Activated naive CD8-positive, alpha-beta T cell treated with anti-CD3 and anti-CD28 coated beads, Interleukin-2, amount 10 ng/mL, durations not matched to agents 7 days and 5 days (primary cell): ENCODE measurements around the gene FAM89A. TPM values are rescaled to one million over a fixed set of nuclear protein-coding genes. Genes with fewer than 3 reads are reported as not detected.
"Not testable (repeated sequence)": the region's sequence is repeated elsewhere in the genome, so short reads cannot be mapped to it uniquely, and the experiment has no call there.

ENCODE experiments used
- ATAC-seq: fragments of 150-1000 bp; cut with Tn5 transposase; one replicate; pipeline ENCODE4 v1.10.0; 2021; ENCODE audit warnings: low read depth, moderate library complexity
- POLR2A ChIA-PET: fragments of 350-600 bp; sonication (Branson Sonifier 250); formaldehyde crosslinking; loops from one replicate; lab custom pipeline; 2021; ENCODE audit warnings: antibody characterized with exemption; lab: Charles Lee
- DNase-seq: peaks from one replicate; pipeline ENCODE4 v3.0.0; 2021
- H3K27ac Mint-ChIP-seq: one replicate; pipeline ENCODE4 v1.8.0; 2022; ENCODE audit warnings: mild to moderate bottlenecking, mixed read lengths
- H3K27me3 Mint-ChIP-seq: one replicate; pipeline ENCODE4 v1.8.0; 2022; ENCODE audit warnings: mild to moderate bottlenecking, moderate library complexity, mixed read lengths
- H3K36me3 Mint-ChIP-seq: one replicate; pipeline ENCODE4 v1.8.0; 2021; ENCODE audit warnings: mild to moderate bottlenecking, mixed read lengths
- H3K4me1 Mint-ChIP-seq: one replicate; pipeline ENCODE4 v1.8.0; 2021; ENCODE audit warnings: mixed read lengths
- H3K4me3 Mint-ChIP-seq: one replicate; pipeline ENCODE4 v1.8.0; 2022; ENCODE audit warnings: mild to moderate bottlenecking, moderate library complexity, mixed read lengths
- H3K9me3 Mint-ChIP-seq: one replicate; pipeline ENCODE4 v1.8.0; 2021; ENCODE audit warnings: mixed read lengths
- total RNA-seq, 2 experiments: library from RNA; stranded (reverse); gene quantifications; one replicate each; pipeline ENCODE4 v1.2.3, GENCODE V29; 2021

Gene FAM89A
- total RNA-seq, 2 experiments from 2014 or later, result 6.7 to 7.6 TPM

DNA sequence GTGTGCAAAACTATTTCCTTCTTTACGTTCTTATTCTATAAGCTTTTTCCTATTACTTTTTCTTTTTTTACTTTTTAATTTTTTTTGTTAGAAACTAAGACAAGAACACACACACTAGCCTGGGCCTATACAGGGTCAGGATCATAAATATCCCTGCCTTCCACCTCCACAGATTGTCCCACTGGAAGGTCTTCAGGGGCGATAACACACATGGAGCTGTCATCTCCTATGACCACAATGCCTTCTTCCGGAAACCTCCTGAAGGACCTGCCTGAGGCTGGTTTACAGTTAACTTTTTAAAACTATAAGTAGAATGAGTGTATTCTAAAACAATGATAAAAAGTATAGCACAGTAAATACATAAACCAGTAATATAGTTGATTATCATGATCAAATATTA lies 10.3 kb upstream of the FAM89A start:
- H3K4me1 Mint-ChIP-seq, result peaks cover 16% of the 10 kb centered on the region
- H3K36me3 Mint-ChIP-seq, result no peaks in the 10 kb centered on the region
- no peak overlapping the region for H3K27ac Mint-ChIP-seq
- POLR2A ChIA-PET, result no interaction called here
- peaks cover 13% of the 10 kb centered on the region for H3K27me3 Mint-ChIP-seq
- H3K9me3 Mint-ChIP-seq, result no peaks in the 10 kb centered on the region
- no peak for ATAC-seq
- DNase-seq, result no peak
- H3K4me3 Mint-ChIP-seq, result no peak overlapping the region

GRCh38 chr1:231049121-231049979 lies 9.3 kb upstream of the FAM89A start:
- Mint-ChIP-seq H3K27me3 (peaks cover 15% of the 10 kb centered on the region), H3K27ac (no peak overlapping the region), H3K9me3 (no peaks in the 10 kb centered on the region), H3K36me3 (no peaks in the 10 kb centered on the region), H3K4me3 (no peak overlapping the region), H3K4me1 (peaks cover 16% of the 10 kb centered on the region)
- ATAC-seq (no peak), DNase-seq (no peak)
- POLR2A ChIA-PET, result no interaction called here

- not testable (repeated sequence) for H3K4me1 Mint-ChIP-seq, H3K27ac Mint-ChIP-seq, DNase-seq, H3K36me3 Mint-ChIP-seq, H3K4me3 Mint-ChIP-seq, H3K9me3 Mint-ChIP-seq, ATAC-seq
- POLR2A ChIA-PET, result interaction anchor here (0.7 kb wide), 1 partner anchor 50 kb away, joined by 6 read pairs; no protein-coding TSS in a partner anchor
- peaks cover 15% of the 10 kb centered on the region for H3K27me3 Mint-ChIP-seq
Observed at GRCh38 chr1:231048419-231048818, 8.4 kb upstream of the FAM89A start.

DNA sequence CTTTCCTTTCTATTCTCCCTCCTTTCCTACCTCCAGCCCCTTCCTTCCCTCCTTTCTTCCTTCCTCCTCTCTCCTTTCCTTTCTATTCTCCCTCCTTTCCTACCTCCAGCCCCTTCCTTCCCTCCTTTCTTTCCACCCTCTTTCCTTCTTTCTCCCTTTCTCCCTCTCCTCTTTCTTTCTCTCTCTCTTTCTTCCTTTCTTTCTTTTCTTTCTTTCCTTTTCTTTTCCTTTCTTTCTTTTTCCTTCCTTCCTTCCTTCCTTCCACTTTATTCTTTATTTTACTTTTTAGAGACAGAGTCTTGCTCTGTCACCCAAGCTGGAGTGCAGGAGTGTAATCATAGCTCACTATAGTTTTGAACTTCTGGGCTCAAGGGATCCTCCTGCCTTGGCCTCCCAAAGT lies 7.5 kb upstream of the FAM89A start:
- peaks cover 17% of the 10 kb centered on the region for H3K27me3 Mint-ChIP-seq
- H3K4me1 Mint-ChIP-seq, DNase-seq, H3K27ac Mint-ChIP-seq, H3K4me3 Mint-ChIP-seq, H3K9me3 Mint-ChIP-seq, POLR2A ChIA-PET, H3K36me3 Mint-ChIP-seq, ATAC-seq: not testable (repeated sequence)

DNA sequence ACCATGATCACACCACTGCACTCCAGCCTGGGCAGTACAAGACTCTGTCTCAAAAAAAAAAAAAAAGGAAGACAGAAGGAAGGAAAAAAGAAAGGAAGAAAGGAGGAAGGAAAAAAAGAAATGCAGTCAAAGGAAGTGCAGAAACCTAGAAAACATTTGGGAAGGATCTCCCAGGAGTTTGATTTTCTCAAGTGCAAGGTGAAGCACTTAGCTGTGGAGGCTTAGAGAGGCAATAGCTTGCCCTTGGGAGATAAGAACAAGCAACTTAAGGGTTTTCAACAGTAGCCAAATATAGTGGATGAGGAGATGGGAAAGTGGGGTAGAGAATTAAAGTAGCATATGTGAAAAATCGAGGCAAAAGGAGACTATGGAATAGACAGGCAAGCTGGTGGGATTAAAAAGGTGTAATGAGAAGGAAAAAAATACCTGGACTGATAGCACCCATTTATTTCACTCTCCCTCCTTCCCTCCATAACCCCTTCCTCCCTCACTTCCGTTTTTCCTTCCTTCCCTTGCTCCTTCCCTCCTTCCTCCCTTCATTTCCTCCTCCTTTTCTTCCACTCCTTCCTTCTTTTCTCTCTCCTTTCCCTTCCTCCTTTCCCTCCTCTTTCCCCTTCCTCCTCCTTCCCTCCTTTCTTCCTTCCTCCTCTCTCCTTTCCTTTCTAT lies 6.8 kb upstream of the FAM89A start:
- POLR2A ChIA-PET, result no interaction called here
- Mint-ChIP-seq H3K27ac (no peak overlapping the region), H3K9me3 (no peaks in the 10 kb centered on the region), H3K4me1 (peaks cover 2% of the 10 kb centered on the region), H3K36me3 (no peaks in the 10 kb centered on the region), H3K4me3 (no peak overlapping the region), H3K27me3 (peaks cover 22% of the 10 kb centered on the region)
- DNase-seq (no peak), ATAC-seq (no peak)

GRCh38 chr1:231045921-231046729 lies 6.1 kb upstream of the FAM89A start:
- H3K27me3 Mint-ChIP-seq, result peaks cover 30% of the 10 kb centered on the region
- not testable (repeated sequence) for DNase-seq, H3K4me3 Mint-ChIP-seq

DNA sequence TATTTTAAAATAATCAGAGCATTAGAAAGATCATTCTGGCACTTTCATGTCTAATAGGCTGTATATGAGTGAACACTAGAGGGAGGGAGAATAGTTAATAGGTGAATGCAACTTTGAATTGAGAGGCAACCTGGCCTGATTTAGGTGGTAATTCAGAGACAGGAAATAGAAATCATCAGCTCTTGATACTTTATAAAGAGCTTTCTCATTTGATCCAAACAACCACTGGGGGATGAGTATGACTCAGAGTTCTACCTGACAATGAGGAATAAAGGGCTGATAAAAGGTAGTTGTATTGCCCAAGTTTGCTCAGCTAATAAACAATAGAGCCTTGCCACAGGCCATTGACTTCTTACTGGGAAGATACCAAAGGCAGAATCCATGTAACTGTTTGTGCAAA lies 5.2 kb upstream of the FAM89A start:
- Mint-ChIP-seq H3K9me3 (no peaks in the 10 kb centered on the region), H3K27ac (no peak overlapping the region), H3K4me1 (peaks cover 4% of the 10 kb centered on the region), H3K27me3 (peaks cover 33% of the 10 kb centered on the region), H3K36me3 (no peaks in the 10 kb centered on the region), H3K4me3 (no peak overlapping the region)
- ATAC-seq, result no peak
- DNase-seq, result no peak
- POLR2A ChIA-PET, result no interaction called here

More at GRCh38 chr1:231045921-231046729, 6.1 kb upstream of the FAM89A start:
- H3K4me1 Mint-ChIP-seq, ATAC-seq, POLR2A ChIA-PET, H3K9me3 Mint-ChIP-seq, H3K27ac Mint-ChIP-seq, H3K36me3 Mint-ChIP-seq: not testable (repeated sequence)

- ATAC-seq (no peak), DNase-seq (no peak)
- no peaks in the 10 kb centered on the region for H3K9me3 Mint-ChIP-seq
- POLR2A ChIA-PET, result no interaction called here
- H3K4me1 Mint-ChIP-seq, result peaks cover 4% of the 10 kb centered on the region
- H3K4me3 Mint-ChIP-seq, result no peak overlapping the region
- peaks cover 33% of the 10 kb centered on the region for H3K27me3 Mint-ChIP-seq
- no peaks in the 10 kb centered on the region for H3K36me3 Mint-ChIP-seq
- no peak overlapping the region for H3K27ac Mint-ChIP-seq
Observed at GRCh38 chr1:231044588-231044987, 4.5 kb upstream of the FAM89A start.

DNA sequence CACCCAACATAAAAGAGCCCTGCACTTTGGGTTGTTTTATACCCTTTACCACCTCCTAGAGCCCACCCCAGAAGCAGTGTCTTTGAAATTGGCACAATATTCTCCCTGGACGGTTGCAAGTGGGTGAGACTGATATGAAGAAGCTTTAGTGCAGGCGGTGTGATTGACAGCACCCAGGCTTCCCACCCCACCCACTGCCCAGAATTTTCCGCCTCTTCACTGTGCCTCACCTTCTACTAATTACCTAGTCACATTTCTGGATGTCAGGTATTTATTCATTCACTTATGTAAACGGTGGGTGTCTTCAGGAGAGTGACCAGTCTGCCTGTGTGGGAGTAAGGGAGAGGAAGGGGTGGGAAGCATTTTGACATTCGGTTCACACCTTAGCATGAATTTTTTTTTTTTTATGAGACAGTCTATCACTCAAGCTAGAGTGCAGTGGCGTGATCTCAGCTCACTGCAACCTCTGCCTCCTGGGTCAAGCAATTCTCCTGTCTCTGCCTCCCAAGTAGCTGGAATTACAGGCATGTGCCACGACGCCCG lies 1.7 kb upstream of the FAM89A start:
- POLR2A ChIA-PET, result interaction anchor here (1.2 to 3.5 kb wide), 2 partner anchors 12 to 43 kb away, joined by 3 to 14 read pairs; no protein-coding TSS in a partner anchor
- Mint-ChIP-seq H3K27ac (no peak overlapping the region), H3K9me3 (no peaks in the 10 kb centered on the region), H3K4me3 (no peak overlapping the region), H3K36me3 (peaks cover 2% of the 10 kb centered on the region), H3K4me1 (peaks cover 12% of the 10 kb centered on the region), H3K27me3 (peaks cover 26% of the 10 kb centered on the region)
- DNase-seq, result no peak
- ATAC-seq, result no peak

DNA sequence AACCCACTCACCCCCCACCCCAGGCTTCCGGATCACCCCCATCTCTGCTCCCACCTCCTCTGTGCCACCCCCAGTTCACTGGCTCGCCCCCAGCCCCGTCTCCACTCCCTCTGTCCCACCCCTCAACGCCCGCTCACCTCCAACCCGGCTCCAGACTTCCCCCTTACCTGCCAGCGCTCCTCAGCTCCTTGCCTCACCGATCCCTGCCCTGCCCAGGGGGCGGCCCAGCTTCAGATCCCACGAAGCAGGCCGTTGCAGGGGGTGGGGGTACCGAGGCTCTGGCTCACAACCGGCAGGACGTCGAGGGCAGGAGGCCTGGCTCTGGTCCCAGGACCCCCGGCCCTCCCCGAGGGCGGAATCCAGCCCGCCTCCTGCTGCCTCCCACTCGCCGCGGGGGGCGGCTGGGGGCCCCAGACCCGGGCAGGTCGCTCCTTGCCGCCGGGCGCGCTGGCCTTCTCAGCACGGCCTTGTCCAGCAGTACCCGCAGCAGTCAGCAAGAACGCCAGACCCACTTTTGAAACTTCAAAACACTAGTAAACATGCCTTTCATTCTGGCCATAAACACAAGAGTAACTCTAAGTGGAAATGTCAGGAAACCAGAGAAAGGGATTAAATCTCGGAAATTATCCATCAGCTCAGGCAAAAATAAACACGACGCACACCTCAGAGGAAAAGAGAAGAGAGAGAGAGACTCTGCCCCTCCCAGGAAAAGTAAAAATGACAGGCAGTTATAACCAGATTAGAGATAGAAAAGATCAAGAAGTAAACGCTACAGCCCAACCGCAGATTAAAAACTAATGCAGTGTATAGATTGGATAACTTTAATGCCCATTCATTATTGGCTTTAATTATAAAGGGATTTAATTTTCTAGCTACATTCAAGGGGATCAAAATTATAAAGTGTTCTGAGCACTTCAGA lies 1.0 kb upstream of the FAM89A start:
- peaks cover 2% of the 10 kb centered on the region for H3K36me3 Mint-ChIP-seq
- peaks cover 20% of the 10 kb centered on the region for H3K27me3 Mint-ChIP-seq
- H3K9me3 Mint-ChIP-seq, result no peaks in the 10 kb centered on the region
- ATAC-seq, result no peak
- H3K27ac Mint-ChIP-seq, result no peak overlapping the region
- POLR2A ChIA-PET, result interaction anchor here (0.6 to 3.5 kb wide), 5 partner anchors 12 to 209 kb away, joined by 3 to 14 read pairs (median 8); partner anchors contain the start of genes ARV1 and TTC13
- no peak for DNase-seq
- peak overlapping the region; percentile 83 for H3K4me3 Mint-ChIP-seq
- peaks cover 20% of the 10 kb centered on the region for H3K4me1 Mint-ChIP-seq

- Mint-ChIP-seq H3K4me1 (peaks cover 20% of the 10 kb centered on the region), H3K27ac (no peak overlapping the region), H3K9me3 (no peaks in the 10 kb centered on the region), H3K27me3 (peaks cover 18% of the 10 kb centered on the region), H3K36me3 (peaks cover 2% of the 10 kb centered on the region), H3K4me3 (peak overlapping the region; percentile 77)
- POLR2A ChIA-PET, result interaction anchor here (2.0 to 3.5 kb wide), 3 partner anchors 14 to 63 kb away, joined by 8 to 14 read pairs (median 9); partner anchors contain the start of genes ARV1 and TTC13
- peak; percentile 41 for ATAC-seq
- DNase-seq, result peak; percentile 63
Observed at GRCh38 chr1:231039161-231040018, 664 bp downstream of the FAM89A start.
